HG03045 (cell line): Measurements from ENCODE around the gene MET.

Source experiments
- ATAC-seq: cut with Tn5 transposase; IDR thresholded peaks from one replicate; pipeline ENCODE4 v1.9.1; 2021; ENCODE audit warnings: mild to moderate bottlenecking, moderate library complexity; ENCODE audit not compliant: unreplicated experiment

The MET gene

GRCh38 chr7:116780521-116780920 lies 108.5 kb downstream of the MET start:
- ATAC-seq, result no peak

- ATAC-seq, result no peak
Measured at GRCh38 chr7:116780966-116781365, 109.0 kb downstream of the MET start.

GRCh38 chr7:116781584-116781983 lies 109.6 kb downstream of the MET start:
- no peak for ATAC-seq

- no peak for ATAC-seq
Measured at GRCh38 chr7:116782177-116782711, 110.2 kb downstream of the MET start.

- ATAC-seq, result no peak
Measured at GRCh38 chr7:116783666-116784318, 111.8 kb downstream of the MET start.

GRCh38 chr7:116784647-116785046 lies 112.7 kb downstream of the MET start:
- ATAC-seq, result no peak

GRCh38 chr7:116785843-116786242 lies 113.8 kb downstream of the MET start:
- ATAC-seq, result no peak

GRCh38 chr7:116786791-116787443 lies 114.9 kb downstream of the MET start:
- ATAC-seq, result peak; percentile 97

GRCh38 chr7:116787881-116788280 lies 115.9 kb downstream of the MET start:
- no peak for ATAC-seq

- no peak for ATAC-seq
Measured at GRCh38 chr7:116788572-116789197, 116.7 kb downstream of the MET start.

- no peak for ATAC-seq
Measured at GRCh38 chr7:116790025-116790424, 118.0 kb downstream of the MET start.

GRCh38 chr7:116792813-116793212 lies 120.8 kb downstream of the MET start:
- no peak for ATAC-seq

- no peak for ATAC-seq
Measured at GRCh38 chr7:116793795-116794340, 121.9 kb downstream of the MET start.

GRCh38 chr7:116796471-116796870 lies 124.5 kb downstream of the MET start:
- ATAC-seq, result no peak

- no peak for ATAC-seq
Measured at GRCh38 chr7:116797612-116798011, 125.6 kb downstream of the MET start.

GRCh38 chr7:116798232-116798631 lies 126.2 kb downstream of the MET start:
- no peak for ATAC-seq

- ATAC-seq, result no peak
Measured at GRCh38 chr7:116799916-116800315, 127.9 kb downstream of the MET start.

GRCh38 chr7:116800594-116800993 lies 128.6 kb downstream of the MET start:
- no peak for ATAC-seq

GRCh38 chr7:116801092-116801710 lies 129.2 kb downstream of the MET start:
- no peak for ATAC-seq

- ATAC-seq, result no peak
Measured at GRCh38 chr7:116802144-116802745, 130.2 kb downstream of the MET start.

GRCh38 chr7:116802746-116803152 lies 130.8 kb downstream of the MET start:
- peak; percentile 67 for ATAC-seq
